Right hindlimb (tissue), 1 donor: ENCODE measurements around the gene RNF123.

Experiments
- DNase-seq: peaks from one replicate; pipeline ENCODE4 v3.0.0-alpha.2; 2018

RNF123 gene

GRCh38 chr3:49757197-49757596 lies 67.8 kb downstream of the RNF123 start:
- no peak for DNase-seq

DNA sequence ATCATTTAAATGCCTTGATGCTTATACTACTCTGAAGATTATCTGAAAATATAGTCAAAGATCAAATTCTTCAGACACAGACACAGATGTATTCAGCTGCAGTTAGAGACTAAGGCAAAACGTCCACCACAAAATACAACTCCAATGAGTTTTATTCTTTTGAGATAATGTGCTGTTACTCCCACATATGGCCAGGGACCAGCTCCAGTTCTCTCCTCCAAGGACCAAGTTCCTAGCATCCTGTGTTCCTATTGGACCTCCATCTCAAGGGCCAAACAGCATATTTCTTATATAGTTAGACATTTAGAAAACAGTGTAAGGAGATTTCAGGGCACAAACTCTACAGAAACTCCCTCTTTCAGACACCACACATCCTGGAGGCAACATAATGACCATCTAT lies 69.9 kb downstream of the RNF123 start:
- no peak for DNase-seq

DNA sequence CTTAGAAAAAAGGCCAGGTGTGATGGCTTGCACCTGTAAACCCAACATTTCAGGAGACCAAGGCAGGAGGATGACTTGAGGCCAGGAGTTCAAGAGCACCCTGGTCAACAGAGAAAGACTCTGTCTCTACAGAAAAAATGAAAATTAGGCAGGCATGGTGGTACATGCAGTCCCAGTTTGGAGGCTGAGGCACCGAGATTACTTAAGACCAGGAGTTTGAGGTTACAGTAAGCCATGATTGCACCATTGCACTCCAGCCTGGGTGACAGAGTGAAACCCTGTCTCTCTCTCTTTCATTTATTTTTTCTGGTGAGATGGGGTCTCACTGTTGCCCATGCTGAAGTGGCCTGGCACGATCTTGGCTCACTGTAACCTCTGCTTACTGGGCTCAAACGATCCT lies 72.3 kb downstream of the RNF123 start:
- DNase-seq = no peak

GRCh38 chr3:49763981-49764380 lies 74.6 kb downstream of the RNF123 start:
- DNase-seq = no peak

DNA sequence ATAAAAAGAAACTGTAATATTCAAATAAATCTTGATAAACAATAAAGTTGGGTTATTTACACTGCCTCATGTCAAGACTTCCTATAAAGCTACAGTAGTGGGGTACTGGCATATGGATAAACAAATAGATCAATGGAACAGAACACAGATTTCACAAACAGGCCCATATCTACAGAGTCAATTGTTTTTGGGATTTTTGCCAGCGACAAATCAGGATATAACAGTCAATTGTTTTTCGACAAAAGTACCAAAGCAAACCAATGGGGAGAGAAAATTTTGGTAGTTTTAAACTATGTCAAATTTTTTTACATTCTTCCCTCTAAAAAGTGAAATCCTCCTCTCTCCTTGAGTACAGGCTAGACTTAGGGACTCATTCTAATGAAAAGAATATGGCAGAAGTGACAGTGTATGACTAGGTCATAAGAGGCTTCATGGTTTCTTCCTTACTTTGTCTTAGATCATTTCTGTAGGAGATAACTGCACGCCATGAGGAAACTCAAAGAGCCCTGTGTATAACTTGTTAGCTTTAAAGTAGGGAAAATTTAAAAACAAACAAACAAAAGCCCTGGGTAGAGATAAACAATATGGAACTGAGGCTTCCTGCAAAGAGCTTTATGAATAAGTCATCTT lies 80.0 kb downstream of the RNF123 start:
- no peak for DNase-seq

- no peak for DNase-seq
Observed at GRCh38 chr3:49769926-49770325, 80.6 kb downstream of the RNF123 start.
